Panc1 (cell line): ENCODE measurements around the gene CTDSP1. TPM values are rescaled to one million over a fixed set of nuclear protein-coding genes. Genes with fewer than 3 reads are reported as not detected.

Experiments used
- ATAC-seq: fragments of 200-7000 bp; cut with Tn5 transposase; 2 replicates; pipeline ENCODE4 v1.9.1; 2020; ENCODE audit warnings: mild to moderate bottlenecking, moderate library complexity
- Bru-seq: library from RNA; stranded (reverse); fragments of 400-500 nt; gene quantifications from one replicate; lab custom pipeline; 2021; lab: Mats Ljungman, UMichigan
- BruChase-seq, 2 experiments: library from RNA; stranded (reverse); fragments of 400-500 nt; gene quantifications; one replicate each; lab custom pipeline; 2021; lab: Mats Ljungman, UMichigan
- BruUV-seq: library from RNA; stranded (reverse); fragments of 400-500 nt; replicated peaks from 2 replicates; lab custom pipeline; 2021; lab: Mats Ljungman, UMichigan
- CTCF ChIA-PET: fragments of 300-600 bp; sonication (Branson Sonifier 250); formaldehyde crosslinking; loops from one replicate; lab custom pipeline; 2022; ENCODE audit warnings: antibody characterized with exemption; lab: Charles Lee
- POLR2A ChIA-PET: fragments of 300-600 bp; sonication (Branson Sonifier 250); formaldehyde crosslinking; loops from one replicate; lab custom pipeline; 2022; ENCODE audit warnings: antibody characterized with exemption; lab: Charles Lee
- DNase-seq: peaks from one replicate; pipeline ENCODE4 v3.0.0-alpha.2; 2010; ENCODE audit warnings: low read depth, low spot score
- H3K27ac ChIP-seq: 2 replicates; pipeline ENCODE4 v1.5.1; 2011; ENCODE audit warnings: mild to moderate bottlenecking, low read length, inconsistent platforms
- H3K27me3 ChIP-seq: fragments of 200-500 bp; sonication (Bioruptor generic); 2 replicates; pipeline ENCODE4 v1.6.0; 2014; ENCODE audit warnings: low read length, inconsistent platforms; ENCODE audit not compliant: control insufficient read depth, insufficient read depth
- H3K36me3 ChIP-seq: fragments of 200-500 bp; sonication (Bioruptor generic); 2 replicates; pipeline ENCODE4 v1.5.1; 2014; ENCODE audit warnings: inconsistent platforms, mild to moderate bottlenecking, low read length, moderate library complexity; ENCODE audit not compliant: control insufficient read depth, insufficient read depth
- H3K4me1 ChIP-seq: 2 replicates; pipeline ENCODE4 v1.5.1; 2011; ENCODE audit warnings: inconsistent platforms, mild to moderate bottlenecking, low read length, moderate library complexity; ENCODE audit not compliant: control insufficient read depth, insufficient read depth
- H3K4me3 ChIP-seq, 2 experiments: 2 replicates each; pipeline ENCODE4 v1.5.1; 2011 to 2012; ENCODE audit warnings: low read depth in 2 of 2, low read length in 2 of 2, mild to moderate bottlenecking in 2 of 2, inconsistent platforms in 1 of 2, moderate library complexity in 1 of 2
- H3K9me3 ChIP-seq: fragments of 200-500 bp; sonication (Bioruptor generic); 2 replicates; pipeline ENCODE4 v1.5.1; 2014; ENCODE audit warnings: low read depth, mild to moderate bottlenecking, inconsistent platforms, low read length, moderate library complexity; ENCODE audit not compliant: control insufficient read depth, insufficient read depth
- CTCF ChIP-seq: fragments of 450-650 bp; IDR thresholded peaks from 2 replicates; pipeline ENCODE4 v1.5.1; 2017; ENCODE audit warnings: mild to moderate bottlenecking
- POLR2AphosphoS5 ChIP-seq: IDR thresholded peaks from 2 replicates; pipeline ENCODE4 v1.6.1; 2012; ENCODE audit warnings: mild to moderate bottlenecking, low read depth, low read length, moderate library complexity
- SIN3A ChIP-seq: IDR thresholded peaks from 2 replicates; pipeline ENCODE4 v1.6.1; 2012; ENCODE audit warnings: low read depth, mild to moderate bottlenecking, low read length, moderate library complexity, borderline replicate concordance; ENCODE audit not compliant: insufficient read depth
- TCF7L2 ChIP-seq: IDR thresholded peaks from 2 replicates; pipeline ENCODE4 v1.6.1; 2011; ENCODE audit warnings: mild to moderate bottlenecking, low read depth, low read length, inconsistent platforms
- in situ Hi-C: cut with HindIII; loops from 2 replicates; pipeline ENCODE4 v1.10.0; 2016; ENCODE audit warnings: low sequenced_read_pairs, low pct_unique_long_range_greater_than_20kb
- intact Hi-C: fragments of 100-400 bp; cut with micrococcal nuclease; formaldehyde crosslinking; loops from one replicate; pipeline ENCODE4 v1.10.0; 2022; ENCODE audit not compliant: unreplicated experiment
- long read RNA-seq: library from polyadenylated mRNA; unstranded; transcript quantifications from one replicate; pipeline ENCODE4 v2.0.0, GENCODE V29; 2021; ENCODE audit not compliant: unreplicated experiment
- polyA plus RNA-seq: library from polyadenylated mRNA; unstranded; fragments of >200 nt; gene quantifications from one replicate; pipeline ENCODE4 v1.2.1, GENCODE V29; 2012; ENCODE audit warnings: missing spikeins; ENCODE audit not compliant: insufficient read length
- total RNA-seq: library from RNA; stranded (reverse); gene quantifications from one replicate; pipeline ENCODE4 v1.2.1, GENCODE V29; 2021; ENCODE audit not compliant: unreplicated experiment
- TF ChIP-seq, protein P1 (sequence below), 2 experiments: IDR thresholded peaks; 2 replicates each; pipeline ENCODE4 v1.6.1; 2011 to 2012; ENCODE audit warnings: low read depth in 2 of 2, control low read depth in 1 of 2, low read length in 1 of 2, mild to moderate bottlenecking in 1 of 2, moderate library complexity in 1 of 2; ENCODE audit not compliant: insufficient read depth in 1 of 2

CTDSP1 gene
- total RNA-seq (128 TPM), Bru-seq, nascent RNA (percentile 77 among the genes with signal in this experiment), BruChase-seq, experiment 1, labeled RNA remaining after a 2-hour chase (percentile 88 among the genes with signal in this experiment), BruChase-seq, experiment 2, labeled RNA remaining after a 6-hour chase (percentile 91 among the genes with signal in this experiment)
- polyA plus RNA-seq: 124 TPM
- long read RNA-seq, partial matches to known transcripts: 15 of 120 reads
- long read RNA-seq, other reads (novel, unspliced or antisense): 103 of 120 reads

DNA sequence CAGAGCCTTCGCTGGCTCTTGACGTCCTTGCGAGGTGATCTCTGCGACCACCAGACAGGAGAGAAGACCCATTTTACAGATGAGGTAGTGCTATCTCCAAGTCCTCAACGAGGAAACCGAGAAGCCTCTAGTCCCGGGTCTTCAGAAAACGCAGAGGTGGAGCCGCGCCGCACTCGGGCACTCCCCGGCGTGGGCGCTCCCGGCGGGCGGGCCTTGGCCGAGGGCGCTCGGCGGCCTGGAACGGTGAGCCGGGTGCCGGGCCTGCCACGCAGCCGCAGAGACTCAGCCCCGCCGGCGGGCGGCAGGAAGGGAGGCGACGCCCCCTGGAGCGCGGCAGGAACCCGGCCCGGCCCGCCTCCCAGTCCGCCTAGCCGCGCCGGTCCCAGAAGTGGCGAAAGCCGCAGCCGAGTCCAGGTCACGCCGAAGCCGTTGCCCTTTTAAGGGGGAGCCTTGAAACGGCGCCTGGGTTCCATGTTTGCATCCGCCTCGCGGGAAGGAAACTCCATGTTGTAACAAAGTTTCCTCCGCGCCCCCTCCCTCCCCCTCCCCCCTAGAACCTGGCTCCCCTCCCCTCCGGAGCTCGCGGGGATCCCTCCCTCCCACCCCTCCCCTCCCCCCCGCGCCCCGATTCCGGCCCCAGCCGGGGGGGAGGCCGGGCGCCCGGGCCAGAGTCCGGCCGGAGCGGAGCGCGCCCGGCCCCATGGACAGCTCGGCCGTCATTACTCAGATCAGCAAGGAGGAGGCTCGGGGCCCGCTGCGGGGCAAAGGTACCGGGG, at the start of gene CTDSP1:
TSS of gene CTDSP1 (plus strand) at position 478 of the 776 bp plus-strand sequence. CDS start at position 701, 223 bp downstream.
- H3K9me3 ChIP-seq: no peaks in the 10 kb centered on the region
- DNase-seq (no peak), ATAC-seq (peak; percentile 56)
- ChIA-PET CTCF (interaction anchor here (0.6 kb wide), 1 partner anchor 32 kb away, joined by 6 read pairs; no protein-coding TSS in a partner anchor), POLR2A (no interaction called here)
- TF ChIP-seq POLR2AphosphoS5: peak; percentile 74
- peak; percentile 38; the same call in 1 of the 2 replicates for TF ChIP-seq SIN3A
- TF ChIP-seq TCF7L2: no peak
- TF ChIP-seq, protein P1, sequence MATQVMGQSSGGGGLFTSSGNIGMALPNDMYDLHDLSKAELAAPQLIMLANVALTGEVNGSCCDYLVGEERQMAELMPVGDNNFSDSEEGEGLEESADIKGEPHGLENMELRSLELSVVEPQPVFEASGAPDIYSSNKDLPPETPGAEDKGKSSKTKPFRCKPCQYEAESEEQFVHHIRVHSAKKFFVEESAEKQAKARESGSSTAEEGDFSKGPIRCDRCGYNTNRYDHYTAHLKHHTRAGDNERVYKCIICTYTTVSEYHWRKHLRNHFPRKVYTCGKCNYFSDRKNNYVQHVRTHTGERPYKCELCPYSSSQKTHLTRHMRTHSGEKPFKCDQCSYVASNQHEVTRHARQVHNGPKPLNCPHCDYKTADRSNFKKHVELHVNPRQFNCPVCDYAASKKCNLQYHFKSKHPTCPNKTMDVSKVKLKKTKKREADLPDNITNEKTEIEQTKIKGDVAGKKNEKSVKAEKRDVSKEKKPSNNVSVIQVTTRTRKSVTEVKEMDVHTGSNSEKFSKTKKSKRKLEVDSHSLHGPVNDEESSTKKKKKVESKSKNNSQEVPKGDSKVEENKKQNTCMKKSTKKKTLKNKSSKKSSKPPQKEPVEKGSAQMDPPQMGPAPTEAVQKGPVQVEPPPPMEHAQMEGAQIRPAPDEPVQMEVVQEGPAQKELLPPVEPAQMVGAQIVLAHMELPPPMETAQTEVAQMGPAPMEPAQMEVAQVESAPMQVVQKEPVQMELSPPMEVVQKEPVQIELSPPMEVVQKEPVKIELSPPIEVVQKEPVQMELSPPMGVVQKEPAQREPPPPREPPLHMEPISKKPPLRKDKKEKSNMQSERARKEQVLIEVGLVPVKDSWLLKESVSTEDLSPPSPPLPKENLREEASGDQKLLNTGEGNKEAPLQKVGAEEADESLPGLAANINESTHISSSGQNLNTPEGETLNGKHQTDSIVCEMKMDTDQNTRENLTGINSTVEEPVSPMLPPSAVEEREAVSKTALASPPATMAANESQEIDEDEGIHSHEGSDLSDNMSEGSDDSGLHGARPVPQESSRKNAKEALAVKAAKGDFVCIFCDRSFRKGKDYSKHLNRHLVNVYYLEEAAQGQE (IDR thresholded peaks at IDR 0.05; ENCODE audit: insufficient read depth in 1 of 2, low read depth in 2 of 2, low read length in 1 of 2): no peak
- TF ChIP-seq CTCF: no peak
- H3K27me3 ChIP-seq: no peaks in the 10 kb centered on the region
- peaks cover 49% of the 10 kb centered on the region for H3K4me1 ChIP-seq
- H3K27ac ChIP-seq: peak within 1 kb of the TSS; percentile 98
- in situ Hi-C loops: no loop called here
- intact Hi-C loops: no loop called here
- BruUV-seq: no TSS peak
- H3K4me3 ChIP-seq: peak within 1 kb of the TSS; percentile 76 to 78
- H3K36me3 ChIP-seq: no peaks in the 10 kb centered on the region; the same call in none of the 2 replicates

DNA sequence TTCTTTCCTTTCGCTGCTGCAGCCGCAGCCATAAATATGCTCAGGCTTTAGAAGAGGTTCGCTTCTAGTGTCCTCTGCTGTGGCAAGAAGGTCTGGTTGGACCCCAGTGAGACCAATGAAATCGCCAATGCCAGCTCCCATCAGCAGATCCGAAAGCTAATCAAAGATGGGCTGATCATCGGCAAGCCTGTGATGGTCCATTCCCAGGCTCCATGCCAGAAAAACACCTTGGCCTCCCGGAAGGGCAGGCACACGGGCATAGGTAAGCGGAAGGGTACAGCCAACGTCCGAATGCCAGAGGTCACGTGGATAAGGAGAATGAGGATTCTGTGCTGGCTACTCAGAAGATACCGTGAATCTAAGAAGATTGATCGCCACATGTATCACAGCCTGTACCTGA, 45.6 kb upstream of the CTDSP1 start:
- BruUV-seq: no TSS peak
- DNase-seq (no peak), ATAC-seq (no peak)
- Histone ChIP-seq H3K27me3 (no peaks in the 10 kb centered on the region), H3K9me3 (peaks cover 5% of the 10 kb centered on the region; the same call in 1 of the 2 replicates), H3K36me3 (no peaks in the 10 kb centered on the region), H3K4me3 (no peak overlapping the region), H3K27ac (no peak overlapping the region), H3K4me1 (peaks cover 7% of the 10 kb centered on the region; the same call in 1 of the 2 replicates)
- no peak for TF ChIP-seq POLR2AphosphoS5
- ChIA-PET POLR2A (no interaction called here), CTCF (interaction anchor here (0.6 kb wide), 1 partner anchor 53 kb away, joined by 3 read pairs; no protein-coding TSS in a partner anchor)
- intact Hi-C loops (no loop called here), in situ Hi-C loops (no loop called here)
